ENCODE results near the gene PURA. TPM values are rescaled to one million over a fixed set of nuclear protein-coding genes. Genes with fewer than 3 reads are reported as not detected.

The PURA gene
- total RNA-seq, 1 experiment from 2014 or later, result 20.1 TPM

DNA sequence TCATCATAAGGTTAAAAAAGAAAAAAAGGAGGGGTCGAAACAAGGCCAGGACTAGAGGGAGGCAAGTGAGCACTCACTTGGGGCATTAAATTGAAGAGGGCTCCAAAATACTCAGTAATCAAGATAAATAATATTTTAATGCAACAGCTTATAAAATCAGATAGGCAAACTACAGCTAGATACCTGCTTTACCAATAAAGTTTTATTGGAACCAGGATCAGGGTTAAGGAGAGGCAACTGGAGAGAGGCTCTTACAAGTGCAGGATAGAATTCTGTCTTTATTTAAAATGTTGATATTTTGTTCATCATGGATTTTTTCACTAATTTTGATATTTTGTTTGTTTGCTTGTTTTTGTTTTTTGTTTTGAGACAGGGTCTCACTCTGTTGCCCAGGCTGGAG is 30.3 kb upstream of the PURA start:
- ChIA-PET POLR2A (interaction anchor here (0.8 to 1.4 kb wide), 2 partner anchors 31 to 33 kb away, joined by 3 read pairs; no protein-coding TSS in a partner anchor), CTCF (interaction anchor here (0.7 to 1.4 kb wide), 3 partner anchors 11 to 199 kb away, joined by 3 to 5 read pairs (median 3); no protein-coding TSS in a partner anchor)
- H3K4me1 Mint-ChIP-seq (ENCODE audit: insufficient read depth, unreplicated experiment), result no peaks in the 10 kb centered on the region
- intact Hi-C loops (cut with micrococcal nuclease), result no loop called here
- no peaks in the 10 kb centered on the region for H3K36me3 Mint-ChIP-seq (ENCODE audit: insufficient read depth, unreplicated experiment)
- H3K9me3 Mint-ChIP-seq (ENCODE audit: unreplicated experiment), result no peaks in the 10 kb centered on the region
- H3K27me3 Mint-ChIP-seq (ENCODE audit: insufficient read depth, unreplicated experiment), result peaks cover 51% of the 10 kb centered on the region
- no peak overlapping the region for H3K27ac Mint-ChIP-seq (ENCODE audit: low read depth, unreplicated experiment)
- TF ChIP-seq, protein P1, sequence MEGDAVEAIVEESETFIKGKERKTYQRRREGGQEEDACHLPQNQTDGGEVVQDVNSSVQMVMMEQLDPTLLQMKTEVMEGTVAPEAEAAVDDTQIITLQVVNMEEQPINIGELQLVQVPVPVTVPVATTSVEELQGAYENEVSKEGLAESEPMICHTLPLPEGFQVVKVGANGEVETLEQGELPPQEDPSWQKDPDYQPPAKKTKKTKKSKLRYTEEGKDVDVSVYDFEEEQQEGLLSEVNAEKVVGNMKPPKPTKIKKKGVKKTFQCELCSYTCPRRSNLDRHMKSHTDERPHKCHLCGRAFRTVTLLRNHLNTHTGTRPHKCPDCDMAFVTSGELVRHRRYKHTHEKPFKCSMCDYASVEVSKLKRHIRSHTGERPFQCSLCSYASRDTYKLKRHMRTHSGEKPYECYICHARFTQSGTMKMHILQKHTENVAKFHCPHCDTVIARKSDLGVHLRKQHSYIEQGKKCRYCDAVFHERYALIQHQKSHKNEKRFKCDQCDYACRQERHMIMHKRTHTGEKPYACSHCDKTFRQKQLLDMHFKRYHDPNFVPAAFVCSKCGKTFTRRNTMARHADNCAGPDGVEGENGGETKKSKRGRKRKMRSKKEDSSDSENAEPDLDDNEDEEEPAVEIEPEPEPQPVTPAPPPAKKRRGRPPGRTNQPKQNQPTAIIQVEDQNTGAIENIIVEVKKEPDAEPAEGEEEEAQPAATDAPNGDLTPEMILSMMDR (IDR thresholded peaks at IDR 0.05; ENCODE audit: unreplicated experiment), result no peak
- no TSS peak for BruUV-seq (replicated peaks)
- H3K4me3 Mint-ChIP-seq (ENCODE audit: unreplicated experiment), result no peak overlapping the region
- DNase-seq (ENCODE audit: unreplicated experiment), result no peak

DNA sequence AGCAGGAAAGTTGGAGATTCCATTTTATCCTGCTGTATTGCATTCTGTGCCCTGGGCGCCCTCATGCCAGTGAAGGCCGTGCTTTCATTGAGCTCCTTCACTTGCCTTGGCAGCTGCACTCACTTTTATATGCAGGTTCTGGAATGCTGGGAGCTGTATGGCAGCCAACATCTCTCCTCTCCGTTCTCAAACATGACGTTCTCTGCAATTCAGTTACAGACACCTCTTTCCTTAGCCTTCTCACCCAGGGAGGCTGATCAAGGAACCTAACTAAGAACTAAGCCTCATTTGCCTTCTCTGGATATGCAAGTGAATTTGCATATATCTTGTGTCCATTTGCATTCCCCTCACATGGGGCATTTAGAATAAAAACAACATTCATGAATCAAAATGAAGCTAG is 29.4 kb upstream of the PURA start:
- DNase-seq (ENCODE audit: unreplicated experiment), result no peak
- H3K4me3 Mint-ChIP-seq (ENCODE audit: unreplicated experiment), result no peak overlapping the region
- no peak overlapping the region for H3K27ac Mint-ChIP-seq (ENCODE audit: low read depth, unreplicated experiment)
- H3K27me3 Mint-ChIP-seq (ENCODE audit: insufficient read depth, unreplicated experiment), result peaks cover 51% of the 10 kb centered on the region
- ChIA-PET CTCF (interaction anchor here (0.5 to 1.4 kb wide), 8 partner anchors 12 to 1636 kb away, joined by 3 to 7 read pairs (median 4); no protein-coding TSS in a partner anchor), POLR2A (interaction anchor here (0.5 to 1.8 kb wide), 3 partner anchors 10 to 1568 kb away, joined by 3 to 6 read pairs (median 3); no protein-coding TSS in a partner anchor)
- TF ChIP-seq, protein P1 (IDR thresholded peaks at IDR 0.05; ENCODE audit: unreplicated experiment), result no peak
- no peaks in the 10 kb centered on the region for H3K36me3 Mint-ChIP-seq (ENCODE audit: insufficient read depth, unreplicated experiment)
- BruUV-seq (replicated peaks), result no TSS peak
- no peaks in the 10 kb centered on the region for H3K4me1 Mint-ChIP-seq (ENCODE audit: insufficient read depth, unreplicated experiment)
- H3K9me3 Mint-ChIP-seq (ENCODE audit: unreplicated experiment), result peaks cover 7% of the 10 kb centered on the region
- intact Hi-C loops (cut with micrococcal nuclease), result no loop called here

GRCh38 chr5:140090251-140090650 is 23.7 kb upstream of the PURA start:
- ChIA-PET CTCF (no interaction called here), POLR2A (no interaction called here)
- no peak overlapping the region for H3K27ac Mint-ChIP-seq (ENCODE audit: low read depth, unreplicated experiment)
- DNase-seq (ENCODE audit: unreplicated experiment), result no peak
- H3K27me3 Mint-ChIP-seq (ENCODE audit: insufficient read depth, unreplicated experiment), result peaks cover 14% of the 10 kb centered on the region
- TF ChIP-seq, protein P1 (IDR thresholded peaks at IDR 0.05; ENCODE audit: unreplicated experiment), result no peak
- intact Hi-C loops (cut with micrococcal nuclease), result no loop called here
- BruUV-seq (replicated peaks), result no TSS peak
- peaks cover 24% of the 10 kb centered on the region for H3K9me3 Mint-ChIP-seq (ENCODE audit: unreplicated experiment)
- H3K4me1 Mint-ChIP-seq (ENCODE audit: insufficient read depth, unreplicated experiment), result no peaks in the 10 kb centered on the region
- H3K36me3 Mint-ChIP-seq (ENCODE audit: insufficient read depth, unreplicated experiment), result no peaks in the 10 kb centered on the region
- no peak overlapping the region for H3K4me3 Mint-ChIP-seq (ENCODE audit: unreplicated experiment)

GRCh38 chr5:140093179-140093578 is 20.7 kb upstream of the PURA start:
- intact Hi-C loops (cut with micrococcal nuclease), result no loop called here
- DNase-seq (ENCODE audit: unreplicated experiment), result no peak
- ChIA-PET CTCF (interaction anchor here (0.9 to 1.3 kb wide), 4 partner anchors 21 to 258 kb away, joined by 3 read pairs; no protein-coding TSS in a partner anchor), POLR2A (interaction anchor here (0.6 to 2.5 kb wide), 2 partner anchors 12 to 61 kb away, joined by 3 to 8 read pairs; no protein-coding TSS in a partner anchor)
- H3K36me3 Mint-ChIP-seq (ENCODE audit: insufficient read depth, unreplicated experiment), result no peaks in the 10 kb centered on the region
- no peak overlapping the region for H3K27ac Mint-ChIP-seq (ENCODE audit: low read depth, unreplicated experiment)
- H3K4me3 Mint-ChIP-seq (ENCODE audit: unreplicated experiment), result no peak overlapping the region
- TF ChIP-seq, protein P1 (IDR thresholded peaks at IDR 0.05; ENCODE audit: unreplicated experiment), result no peak
- peaks cover 24% of the 10 kb centered on the region for H3K9me3 Mint-ChIP-seq (ENCODE audit: unreplicated experiment)
- H3K27me3 Mint-ChIP-seq (ENCODE audit: insufficient read depth, unreplicated experiment), result no peaks in the 10 kb centered on the region
- BruUV-seq (replicated peaks), result no TSS peak
- no peaks in the 10 kb centered on the region for H3K4me1 Mint-ChIP-seq (ENCODE audit: insufficient read depth, unreplicated experiment)
